ENCODE measurements around the gene RAD23A. TPM values are rescaled to one million over a fixed set of nuclear protein-coding genes. Genes with fewer than 3 reads are reported as not detected.
"Not testable (repeated sequence)": the region's sequence is repeated elsewhere in the genome, so short reads cannot be mapped to it uniquely, and the experiment has no call there.

The RAD23A gene
- total RNA-seq, 1 experiment from 2014 or later, result 123 TPM

DNA sequence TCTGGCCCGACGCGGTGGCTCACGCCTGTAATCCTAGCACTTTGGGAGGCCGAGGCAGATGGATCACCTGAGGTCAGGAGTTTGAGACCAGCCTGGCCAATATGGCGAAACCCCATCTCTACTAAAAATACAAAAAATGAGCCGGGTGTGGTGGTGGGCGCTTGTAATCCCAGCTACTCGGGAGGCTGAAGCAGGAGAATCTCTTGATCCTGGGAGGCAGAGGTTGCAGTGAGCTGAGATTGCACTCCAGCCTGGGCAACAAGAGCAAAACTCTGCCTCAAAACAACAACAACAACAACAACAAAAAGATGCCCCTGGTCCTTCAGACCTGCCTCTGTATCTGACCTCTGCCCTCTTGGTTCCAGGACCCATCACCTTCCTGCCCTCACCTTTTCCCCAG lies 9.9 kb downstream of the RAD23A start:
- DNase-seq (ENCODE audit: low read depth), result not testable (repeated sequence)

DNA sequence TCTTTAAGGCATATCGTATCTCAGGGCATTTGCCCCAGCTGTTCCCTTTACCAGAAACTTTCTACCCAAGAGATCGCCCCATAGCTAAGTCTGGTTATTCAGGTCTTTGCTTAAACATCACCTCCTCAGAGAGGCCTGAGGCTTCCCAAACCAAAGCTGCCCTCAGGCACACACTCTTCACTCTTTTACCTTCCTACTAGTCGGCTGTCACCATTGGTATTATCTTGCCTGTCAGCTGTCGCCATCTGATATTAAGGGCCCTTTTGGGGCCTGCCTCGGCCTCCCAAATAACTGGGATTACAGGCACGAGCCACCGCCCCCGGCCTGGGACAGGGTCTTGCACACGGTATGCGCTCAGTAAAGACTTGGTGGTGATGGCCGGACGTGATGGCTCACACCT lies 10.3 kb downstream of the RAD23A start:
- DNase-seq (ENCODE audit: low read depth), result no peak

DNA sequence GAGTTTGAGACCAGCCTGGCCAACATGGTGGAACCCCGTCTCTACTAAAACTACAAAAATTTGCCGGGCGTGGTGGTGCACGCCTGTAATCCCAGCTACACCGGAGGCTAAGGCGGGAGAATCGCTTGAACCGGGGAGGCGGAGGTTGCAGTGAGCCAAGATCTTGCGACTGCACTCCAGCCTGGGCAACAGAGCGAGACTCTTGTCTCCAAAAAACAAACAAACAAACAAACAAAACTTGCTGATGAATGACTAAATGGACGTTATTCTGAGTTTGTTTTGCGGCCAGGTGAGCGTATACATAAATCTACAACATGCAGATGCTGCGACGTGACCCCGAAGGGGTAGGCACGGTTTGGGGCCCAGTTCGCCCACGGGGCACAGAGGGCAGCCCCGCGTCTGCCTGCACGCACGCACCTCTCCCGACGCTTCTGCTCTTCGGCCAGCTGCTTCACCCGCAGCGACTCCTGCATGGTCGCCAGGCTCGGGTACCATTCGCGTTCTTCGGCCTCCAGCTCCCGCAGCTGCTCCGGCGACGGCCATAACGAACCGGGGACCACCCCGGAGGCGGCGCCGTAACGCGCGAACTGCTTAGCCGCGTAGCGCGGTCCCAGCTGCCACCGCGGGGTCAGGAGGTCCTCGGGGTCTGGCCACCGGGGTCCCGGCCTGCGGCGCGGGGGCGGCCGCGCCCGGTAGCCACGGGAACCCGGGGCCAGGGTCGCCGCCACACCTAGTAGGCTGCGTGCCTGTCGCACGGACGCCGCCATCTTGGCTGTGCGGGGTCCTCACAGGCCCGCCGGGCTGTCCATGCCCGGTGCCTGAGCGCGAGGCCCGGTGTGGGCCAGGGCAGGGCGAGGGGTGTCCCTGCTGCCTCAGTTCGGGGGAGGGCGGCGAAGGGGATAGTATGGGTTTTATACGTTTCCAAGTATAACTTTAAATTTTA lies 11.1 kb downstream of the RAD23A start, which contains the start of gene GADD45GIP1:
Gene GADD45GIP1 (minus strand): TSS at position 778 of the 943 bp plus-strand sequence. CDS start 11 bp downstream, at position 767.
- peak; percentile 79 for DNase-seq (ENCODE audit: low read depth)

DNA sequence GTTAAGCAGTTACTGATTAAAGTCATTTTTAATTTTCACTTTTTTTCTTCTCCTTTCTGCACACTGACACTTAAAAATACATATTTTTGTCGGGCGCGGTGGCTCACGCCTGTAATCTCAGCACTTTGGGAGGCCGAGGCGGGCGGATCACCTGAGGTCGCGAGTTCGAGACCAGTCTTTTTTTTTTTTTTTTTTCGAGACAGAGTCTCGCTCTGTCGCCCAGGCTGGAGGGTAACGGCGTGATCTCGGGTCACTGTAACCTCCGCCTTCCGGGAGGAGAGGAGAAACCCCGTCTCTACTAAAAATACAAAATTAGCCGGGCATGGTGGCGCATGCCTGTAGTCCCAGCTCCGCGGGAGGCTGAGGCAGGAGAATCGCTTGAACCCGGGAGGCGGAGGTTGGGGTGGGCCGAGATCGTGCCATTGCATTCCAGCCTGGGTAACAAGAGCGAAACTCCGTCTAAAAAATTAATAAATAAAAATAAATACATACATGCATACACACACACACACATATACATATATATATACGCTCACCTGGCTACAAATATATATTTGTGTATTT lies 11.8 kb downstream of the RAD23A start:
- DNase-seq (ENCODE audit: low read depth), result not testable (repeated sequence)

DNA sequence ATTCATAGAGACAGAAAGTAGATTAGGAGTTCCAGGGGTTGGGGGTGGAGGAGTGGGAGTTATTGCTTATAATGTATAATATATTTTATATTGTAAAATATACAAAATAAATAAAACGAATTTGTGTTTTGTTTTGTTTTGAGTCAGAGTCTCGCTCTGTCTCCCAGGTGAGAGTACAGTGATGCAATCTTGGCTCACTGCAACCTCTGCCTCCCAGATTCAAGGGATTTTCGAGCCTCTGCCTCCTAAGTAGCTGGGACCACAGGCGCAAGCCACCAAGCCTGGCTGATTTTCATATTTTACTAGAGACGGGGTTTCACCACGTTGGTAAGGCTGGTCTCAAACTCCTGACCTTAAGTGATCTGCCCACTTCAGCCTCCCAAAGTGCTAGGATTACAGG lies 13.8 kb downstream of the RAD23A start:
- DNase-seq (ENCODE audit: low read depth), result no peak

DNA sequence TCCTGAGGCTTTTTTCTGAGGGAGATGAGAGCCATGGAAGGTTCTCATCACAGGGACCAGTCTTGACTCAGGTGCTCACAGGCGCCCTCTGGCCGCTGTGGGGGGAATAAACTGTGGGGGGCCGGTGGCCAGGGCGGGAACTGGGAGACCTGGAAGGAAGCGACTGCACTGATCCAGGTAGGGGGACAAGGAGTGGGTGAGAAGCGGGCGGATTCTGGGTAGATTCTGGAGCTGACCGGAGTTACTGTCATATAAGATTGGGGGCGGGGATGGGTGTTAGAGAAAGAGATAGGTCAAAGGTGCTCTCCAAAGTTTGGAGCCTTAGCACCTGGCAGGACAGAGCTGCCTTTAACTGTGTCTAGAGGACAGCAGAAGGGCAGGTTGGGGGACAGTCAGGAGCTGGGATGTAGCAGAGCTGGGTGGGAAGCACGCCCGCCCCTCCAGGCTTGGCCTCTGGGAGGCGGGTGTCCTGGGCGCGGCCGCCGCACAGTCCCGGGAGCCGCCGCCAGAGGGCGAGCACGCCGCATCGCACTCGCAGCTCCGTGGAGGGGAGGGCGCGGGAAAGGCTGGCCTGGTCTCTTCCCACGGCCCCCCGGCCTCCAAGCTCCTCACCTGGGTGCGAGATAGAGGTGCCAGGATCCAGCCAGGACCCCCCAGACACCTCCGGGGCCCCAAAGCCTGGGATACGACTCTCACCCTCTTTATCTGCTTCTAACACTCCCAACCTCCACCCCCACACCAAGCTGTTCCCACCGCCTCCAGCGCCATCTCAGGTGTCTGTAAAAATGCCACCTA lies 19.6 kb downstream of the RAD23A start:
- peak; percentile 65 for DNase-seq (ENCODE audit: low read depth)

DNA sequence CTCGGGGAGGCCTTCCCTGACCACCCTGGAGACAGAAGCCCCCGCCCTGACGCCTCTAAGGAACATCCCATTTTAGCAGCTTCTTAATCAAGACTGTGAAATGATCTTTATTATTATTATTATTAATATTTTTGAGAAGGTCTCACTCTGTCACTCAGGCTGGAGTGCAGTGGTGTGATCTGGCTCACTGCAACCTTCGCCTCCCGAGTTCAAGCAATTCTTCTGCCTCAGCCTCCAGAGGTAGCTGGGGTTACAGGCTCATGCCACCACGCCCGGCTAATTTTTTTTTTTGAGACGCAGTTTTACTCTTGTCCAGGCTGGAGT lies 20.1 kb downstream of the RAD23A start:
- DNase-seq (ENCODE audit: low read depth), result no peak

DNA sequence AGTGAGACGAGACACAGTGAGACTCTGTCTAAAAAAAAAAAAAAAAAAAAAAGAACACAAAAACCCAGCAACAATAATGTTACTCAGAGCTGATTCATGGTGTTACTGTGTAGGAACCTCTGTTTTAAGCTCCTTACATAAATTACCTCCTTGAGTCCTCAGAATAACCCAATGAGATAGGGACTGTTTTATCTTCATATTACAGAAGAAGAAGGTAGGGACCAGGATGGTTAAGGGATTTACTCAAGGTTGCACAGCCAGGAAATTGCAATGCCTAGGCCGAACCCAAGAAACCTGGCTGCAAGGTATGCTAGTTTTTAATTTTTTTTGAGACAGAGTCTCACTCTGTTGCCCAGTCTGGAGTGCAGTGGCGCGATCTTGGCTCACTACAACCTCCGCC lies 22.2 kb downstream of the RAD23A start:
- no peak for DNase-seq (ENCODE audit: low read depth)

DNA sequence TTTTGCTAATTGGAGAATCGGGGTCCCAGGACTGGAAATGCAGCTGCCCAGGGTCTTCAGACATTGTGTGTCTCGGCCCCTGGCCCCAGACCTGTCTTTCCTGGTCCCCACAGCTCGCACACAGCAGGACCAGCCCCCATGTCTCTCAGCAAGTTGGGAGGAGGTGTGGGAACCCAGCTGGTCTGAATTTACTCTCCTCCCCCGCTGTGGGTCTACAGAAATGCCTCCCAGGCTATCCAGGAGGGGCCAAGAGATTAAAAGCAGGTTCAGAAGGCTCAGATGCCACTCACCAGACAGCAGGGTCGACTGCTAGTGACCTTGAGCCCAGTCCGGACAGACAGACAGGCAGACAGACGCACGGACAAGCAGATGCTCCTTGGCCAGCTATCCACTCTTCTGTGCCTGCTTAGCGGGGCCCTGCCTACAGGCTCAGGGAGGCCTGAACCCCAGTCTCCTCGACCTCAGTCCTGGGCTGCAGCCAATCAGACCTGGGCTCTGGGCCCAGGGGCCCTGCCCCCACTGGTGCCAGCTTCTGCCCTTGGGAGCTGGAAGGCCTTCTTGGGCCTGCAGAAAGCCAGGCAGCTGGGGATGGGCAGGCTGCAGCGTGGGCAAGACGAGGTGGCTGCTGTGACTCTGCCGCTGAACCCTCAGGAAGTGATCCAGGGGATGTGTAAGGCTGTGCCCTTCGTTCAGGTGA lies 23.8 kb downstream of the RAD23A start, which contains the start of gene DAND5:
Gene DAND5 (plus strand): TSS at position 285 of the 697 bp plus-strand sequence. CDS start 85 bp downstream, at position 370.
- DNase-seq (ENCODE audit: low read depth), result no peak

DNA sequence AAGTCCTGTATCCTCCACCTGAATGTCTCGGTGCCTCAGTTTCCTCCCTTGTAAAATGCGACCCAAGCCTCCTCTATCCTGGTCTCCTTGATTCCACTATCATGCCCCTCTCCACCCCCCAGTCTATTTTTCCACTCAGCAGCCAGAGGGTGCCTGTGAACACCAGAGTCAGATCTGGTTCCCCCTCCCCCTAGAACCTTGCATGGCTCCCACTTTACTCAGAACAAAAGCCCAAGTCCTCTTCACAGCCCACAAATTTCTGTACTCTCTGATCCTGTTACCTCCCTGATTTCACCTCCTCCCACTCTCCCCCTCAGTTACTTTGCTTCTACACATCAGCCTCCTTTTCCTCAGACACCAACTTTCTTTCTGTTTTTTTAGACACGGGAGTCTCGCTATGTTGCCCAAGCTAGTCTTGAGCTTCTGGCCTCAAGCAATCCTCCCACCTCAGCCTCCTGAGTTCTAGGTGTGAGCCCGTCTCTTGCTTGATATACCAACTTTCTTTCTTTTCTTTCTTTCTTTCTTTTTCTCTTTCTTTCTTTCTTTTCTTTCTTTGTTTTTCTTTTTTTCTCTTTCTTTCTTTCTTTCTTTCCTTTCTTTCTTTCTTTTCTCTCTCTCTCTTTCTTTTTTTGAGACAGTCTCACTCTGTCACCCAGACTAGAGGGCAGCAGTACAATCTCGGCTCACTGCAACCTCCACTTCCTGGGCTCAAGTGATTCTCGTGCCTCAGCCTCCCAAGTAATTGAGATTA lies 24.6 kb downstream of the RAD23A start:
- DNase-seq (ENCODE audit: low read depth), result no peak

DNA sequence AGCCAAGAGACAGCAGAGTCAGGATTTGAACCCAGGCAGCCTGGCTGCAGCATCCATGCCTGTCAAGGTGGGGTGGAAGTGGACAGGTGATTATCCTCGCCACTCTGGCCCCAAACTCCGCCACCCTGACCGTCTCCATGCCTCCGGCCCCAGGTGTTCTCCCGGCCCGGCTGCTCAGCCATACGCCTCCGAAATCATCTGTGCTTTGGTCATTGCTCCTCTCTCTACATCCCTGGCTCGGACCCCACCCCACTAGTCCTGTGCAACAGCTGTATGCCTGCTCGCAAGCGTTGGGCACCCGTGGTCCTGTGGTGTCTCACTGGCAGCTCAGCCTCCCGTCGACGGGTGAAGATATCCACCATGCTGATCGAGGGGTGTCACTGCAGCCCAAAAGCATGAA lies 27.6 kb downstream of the RAD23A start:
- no peak for DNase-seq (ENCODE audit: low read depth)

DNA sequence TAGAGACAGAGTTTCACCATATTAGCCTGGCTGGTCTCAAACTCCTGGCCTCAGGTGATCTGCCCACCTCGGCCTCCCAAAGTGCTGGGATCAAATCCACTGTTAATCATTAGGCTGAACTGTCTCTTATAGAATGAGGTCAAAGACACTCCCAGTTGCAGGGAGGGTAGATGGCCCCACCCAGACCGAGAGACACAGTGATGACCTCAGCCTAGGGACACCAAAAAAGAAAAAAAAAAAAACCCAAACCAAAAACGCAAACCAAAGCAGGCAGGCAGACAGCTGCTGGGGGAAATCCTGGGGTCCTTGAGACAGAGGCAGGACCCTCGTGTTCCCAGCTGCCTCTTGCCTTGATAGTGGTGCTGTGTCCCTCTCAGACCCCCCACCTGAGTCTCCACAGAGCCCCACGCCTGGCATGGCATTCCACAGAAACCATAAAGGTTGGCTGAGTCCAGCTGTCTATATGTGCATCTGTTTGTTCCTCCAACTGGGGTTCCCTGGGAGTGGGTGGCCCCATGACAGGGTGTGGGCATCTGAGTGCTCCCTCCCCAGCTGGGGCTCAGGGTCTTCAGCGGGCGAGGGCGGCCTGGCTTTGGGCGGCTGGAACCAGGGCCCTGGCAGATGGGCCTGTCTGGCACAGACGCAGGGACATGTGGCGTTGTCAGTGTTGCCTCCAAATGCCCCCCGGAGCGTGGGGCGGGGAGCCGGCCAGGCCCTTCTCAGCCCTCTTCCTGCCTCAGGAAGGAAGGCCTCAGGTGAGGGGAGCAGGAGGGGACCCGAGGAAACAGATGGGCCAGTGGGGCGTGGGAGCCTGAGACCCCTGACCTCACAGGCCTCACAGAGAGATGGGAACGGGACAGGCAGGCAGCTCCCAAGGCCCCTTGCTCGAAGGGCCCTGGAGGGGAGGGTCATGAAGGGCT lies 28.9 kb downstream of the RAD23A start:
- DNase-seq (ENCODE audit: low read depth), result no peak

DNA sequence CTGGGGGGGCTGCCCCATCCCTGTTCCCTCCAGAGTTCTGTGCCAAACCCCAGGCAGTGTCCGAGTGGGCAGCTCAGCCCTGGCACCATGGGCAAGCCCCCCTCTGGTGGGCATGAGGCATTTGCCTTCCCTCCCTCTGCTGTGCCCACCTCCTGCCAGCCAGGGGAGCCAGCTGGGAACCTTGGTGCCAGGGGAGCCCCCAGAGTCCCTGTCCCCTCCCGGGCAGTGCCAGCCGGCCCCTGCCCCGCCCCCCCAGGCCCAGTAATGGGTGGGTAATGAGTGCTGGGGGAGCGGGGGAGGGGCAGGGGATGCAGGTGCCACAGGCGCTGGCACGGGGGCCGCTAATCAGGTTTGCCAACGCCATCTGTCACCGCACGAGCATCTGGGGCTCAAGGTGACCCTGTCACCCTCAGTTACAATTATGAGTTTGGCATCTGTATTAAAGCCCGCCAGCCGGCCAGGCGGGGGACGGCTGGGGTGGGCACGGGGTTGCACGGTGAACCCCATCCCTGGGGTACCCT lies 29.6 kb downstream of the RAD23A start:
- DNase-seq (ENCODE audit: low read depth), result no peak

DNA sequence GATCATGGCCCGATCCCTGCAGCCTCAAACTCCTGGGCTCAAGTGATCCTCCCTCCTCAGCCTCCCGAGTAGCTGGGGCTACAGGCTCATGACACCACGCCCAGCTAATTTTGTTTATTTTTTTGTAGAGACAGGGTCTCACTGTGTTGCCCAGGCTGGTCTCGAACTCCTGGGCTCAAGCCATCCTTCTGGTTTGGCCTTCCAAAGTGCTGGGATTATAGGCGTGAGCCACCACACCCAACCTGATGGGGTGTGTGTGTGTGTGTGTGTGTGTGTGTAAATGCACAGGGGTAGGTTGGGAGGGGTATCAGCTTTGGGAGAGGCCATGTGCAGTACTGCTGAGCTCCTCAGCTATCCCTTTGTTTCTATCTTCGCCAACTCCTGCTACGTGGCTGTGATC lies 30.4 kb downstream of the RAD23A start:
- DNase-seq (ENCODE audit: low read depth), result not testable (repeated sequence)

DNA sequence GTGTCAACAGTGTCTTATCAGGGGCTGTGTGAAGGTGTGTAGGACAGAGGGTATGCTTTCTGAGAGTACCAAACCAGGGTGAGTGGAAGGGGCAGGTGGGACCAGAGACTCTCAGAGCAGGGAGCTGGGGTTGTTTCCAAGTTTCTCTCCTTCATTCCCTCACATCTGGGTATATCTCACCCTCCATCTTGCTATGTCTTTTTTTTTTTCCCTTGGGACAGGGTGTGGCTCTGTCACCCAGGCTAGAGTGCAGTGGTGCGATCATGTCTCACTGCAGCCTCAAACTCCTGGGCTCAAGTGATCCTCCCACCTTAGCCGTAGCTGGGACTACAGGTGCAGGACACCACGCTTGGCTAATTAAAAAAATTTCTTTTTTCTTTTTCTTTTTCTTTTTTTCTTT lies 34.3 kb downstream of the RAD23A start:
- no peak for DNase-seq (ENCODE audit: low read depth)

DNA sequence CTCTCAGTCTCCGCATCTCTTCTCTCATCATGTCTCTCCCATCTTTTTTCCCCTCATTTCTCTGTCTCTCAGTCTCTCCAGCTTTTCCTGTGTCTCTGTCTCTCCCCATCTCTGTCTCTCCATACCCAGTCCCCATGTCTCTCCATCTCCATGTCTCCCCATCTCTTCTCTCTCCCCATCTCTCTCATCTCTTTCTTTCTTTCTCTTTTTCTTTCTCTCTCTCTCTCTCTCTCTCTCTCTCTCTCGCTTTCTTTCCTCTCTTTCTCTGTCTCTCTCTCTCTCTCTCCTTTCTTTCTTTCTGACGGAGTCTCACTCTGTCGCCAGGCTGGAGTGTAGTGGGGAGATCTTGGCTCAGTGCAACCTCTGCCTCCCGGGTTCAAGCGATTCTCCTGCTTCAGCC lies 37.0 kb downstream of the RAD23A start:
- no peak for DNase-seq (ENCODE audit: low read depth)

DNA sequence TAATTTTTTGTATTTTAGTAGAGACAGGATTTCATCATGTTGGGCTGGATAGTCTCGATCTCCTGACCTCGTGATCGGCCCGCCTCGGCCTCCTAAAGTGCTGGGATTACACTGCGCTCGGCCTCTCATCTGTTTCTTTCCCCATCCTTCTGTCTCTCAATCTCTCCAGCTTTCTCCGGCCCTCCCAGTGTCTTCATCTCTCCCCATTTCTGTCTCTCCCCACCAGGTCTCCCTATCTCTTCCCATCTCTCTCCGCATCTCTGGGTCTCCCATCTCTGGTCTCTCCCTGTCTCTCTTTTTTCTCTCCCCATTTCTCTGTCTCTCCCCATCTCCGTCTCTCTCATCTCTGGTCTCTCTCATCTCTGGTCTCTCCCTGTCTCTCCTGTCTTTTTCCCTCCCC lies 37.4 kb downstream of the RAD23A start:
- no peak for DNase-seq (ENCODE audit: low read depth)

DNA sequence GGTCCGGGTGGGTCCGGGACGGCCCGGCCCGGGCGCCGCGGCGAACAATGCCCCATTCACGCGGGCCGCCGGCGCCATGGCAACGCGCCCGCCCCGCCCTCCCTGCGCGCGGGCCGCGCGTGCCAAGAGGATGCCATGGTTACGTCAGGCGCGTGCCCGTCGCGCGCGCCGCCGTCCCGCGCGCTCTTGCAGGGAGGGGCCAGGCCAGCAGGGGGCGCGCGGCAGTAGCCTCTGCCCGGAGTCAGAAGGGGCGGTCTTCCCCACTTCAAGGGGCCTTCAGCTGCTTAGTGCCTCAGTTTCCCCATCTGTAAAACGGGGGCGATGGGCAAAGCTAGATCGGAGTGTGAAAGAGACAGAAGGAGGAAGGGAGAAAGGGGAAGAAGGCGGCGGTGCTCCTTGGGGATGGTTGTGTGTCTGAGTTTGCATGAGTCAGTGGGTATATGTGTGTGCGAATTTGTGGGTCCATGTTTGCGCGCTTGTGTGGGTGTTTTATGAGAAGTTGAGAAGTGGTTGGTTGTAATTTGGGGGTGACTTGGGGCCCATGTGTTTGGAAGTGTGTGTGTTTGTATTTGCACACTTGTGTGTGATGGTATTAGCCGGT lies 38.0 kb downstream of the RAD23A start:
- DNase-seq (ENCODE audit: low read depth), result peak; percentile 75

DNA sequence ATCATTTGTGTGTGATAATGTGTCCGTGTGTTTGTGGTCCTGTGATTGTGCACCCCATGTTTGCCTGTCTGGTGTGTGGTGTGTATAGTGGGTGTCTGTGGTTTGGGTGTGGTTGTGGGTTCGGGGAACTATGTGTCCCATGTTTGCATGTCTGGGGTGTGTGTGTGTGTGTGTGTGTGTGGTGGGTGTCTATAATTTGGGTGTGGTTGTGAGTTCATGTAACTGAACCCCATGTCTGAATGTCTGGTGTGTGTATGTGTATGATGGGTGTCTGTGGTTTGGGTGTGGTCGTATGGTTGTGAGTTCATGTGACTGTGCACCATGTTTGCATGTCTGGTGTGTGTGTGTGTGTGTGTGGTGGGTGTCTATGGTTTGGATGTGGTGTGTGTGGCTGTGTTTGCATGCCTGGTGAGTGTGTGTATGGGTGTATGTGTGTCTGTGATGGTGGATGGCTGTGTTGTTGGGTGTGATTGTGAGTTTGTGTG lies 38.5 kb downstream of the RAD23A start:
- DNase-seq (ENCODE audit: low read depth), result peak; percentile 18
